ENCODE data around the gene BEAN1. TPM values are rescaled to one million over a fixed set of nuclear protein-coding genes. Genes with fewer than 3 reads are reported as not detected.

Gene BEAN1
- total RNA-seq, 1 experiment from 2014 or later: not detected

DNA sequence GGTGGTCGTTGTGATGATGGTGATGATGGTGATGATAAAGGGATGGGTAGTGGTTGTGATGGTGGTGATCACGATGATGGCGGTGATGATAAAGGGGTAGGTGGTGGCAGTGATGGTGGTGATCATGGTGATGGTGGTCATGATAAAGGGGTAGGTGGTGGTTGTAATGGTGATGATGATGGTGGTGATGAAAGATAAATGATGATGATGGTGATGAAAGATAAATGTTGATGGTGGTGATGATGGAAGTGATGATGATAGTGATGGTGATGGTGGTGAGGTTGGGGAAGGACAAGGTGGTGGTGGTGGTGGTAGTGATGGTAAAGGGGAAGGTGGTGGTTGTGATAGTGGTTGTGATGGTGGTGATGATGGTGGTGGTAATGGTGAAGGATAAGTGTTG is 46.7 kb upstream of the BEAN1 start:
- no peak for DNase-seq (ENCODE audit: low spot score)
- CTCF ChIA-PET: no interaction called here
- peaks cover 16% of the 10 kb centered on the region for H3K9me3 Mint-ChIP-seq
- no peaks in the 10 kb centered on the region for H3K27me3 Mint-ChIP-seq (ENCODE audit: low read depth)
- POLR2A ChIA-PET: no interaction called here
- H3K27ac Mint-ChIP-seq: no peak overlapping the region
- TF ChIP-seq, protein P1, sequence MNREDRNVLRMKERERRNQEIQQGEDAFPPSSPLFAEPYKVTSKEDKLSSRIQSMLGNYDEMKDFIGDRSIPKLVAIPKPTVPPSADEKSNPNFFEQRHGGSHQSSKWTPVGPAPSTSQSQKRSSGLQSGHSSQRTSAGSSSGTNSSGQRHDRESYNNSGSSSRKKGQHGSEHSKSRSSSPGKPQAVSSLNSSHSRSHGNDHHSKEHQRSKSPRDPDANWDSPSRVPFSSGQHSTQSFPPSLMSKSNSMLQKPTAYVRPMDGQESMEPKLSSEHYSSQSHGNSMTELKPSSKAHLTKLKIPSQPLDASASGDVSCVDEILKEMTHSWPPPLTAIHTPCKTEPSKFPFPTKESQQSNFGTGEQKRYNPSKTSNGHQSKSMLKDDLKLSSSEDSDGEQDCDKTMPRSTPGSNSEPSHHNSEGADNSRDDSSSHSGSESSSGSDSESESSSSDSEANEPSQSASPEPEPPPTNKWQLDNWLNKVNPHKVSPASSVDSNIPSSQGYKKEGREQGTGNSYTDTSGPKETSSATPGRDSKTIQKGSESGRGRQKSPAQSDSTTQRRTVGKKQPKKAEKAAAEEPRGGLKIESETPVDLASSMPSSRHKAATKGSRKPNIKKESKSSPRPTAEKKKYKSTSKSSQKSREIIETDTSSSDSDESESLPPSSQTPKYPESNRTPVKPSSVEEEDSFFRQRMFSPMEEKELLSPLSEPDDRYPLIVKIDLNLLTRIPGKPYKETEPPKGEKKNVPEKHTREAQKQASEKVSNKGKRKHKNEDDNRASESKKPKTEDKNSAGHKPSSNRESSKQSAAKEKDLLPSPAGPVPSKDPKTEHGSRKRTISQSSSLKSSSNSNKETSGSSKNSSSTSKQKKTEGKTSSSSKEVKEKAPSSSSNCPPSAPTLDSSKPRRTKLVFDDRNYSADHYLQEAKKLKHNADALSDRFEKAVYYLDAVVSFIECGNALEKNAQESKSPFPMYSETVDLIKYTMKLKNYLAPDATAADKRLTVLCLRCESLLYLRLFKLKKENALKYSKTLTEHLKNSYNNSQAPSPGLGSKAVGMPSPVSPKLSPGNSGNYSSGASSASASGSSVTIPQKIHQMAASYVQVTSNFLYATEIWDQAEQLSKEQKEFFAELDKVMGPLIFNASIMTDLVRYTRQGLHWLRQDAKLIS (CRISPR knock-in tag; IDR thresholded peaks at IDR 0.05; ENCODE audit: borderline replicate concordance): no peak
- TF ChIP-seq JUN (CRISPR knock-in tag; IDR thresholded peaks at IDR 0.05) (no peak), OVOL2 (CRISPR knock-in tag; IDR thresholded peaks at IDR 0.05; ENCODE audit: borderline replicate concordance) (no peak)
- peaks cover 16% of the 10 kb centered on the region for H3K4me1 Mint-ChIP-seq
- H3K36me3 Mint-ChIP-seq: no peaks in the 10 kb centered on the region
- no peak overlapping the region for H3K4me3 Mint-ChIP-seq
- no peak for ATAC-seq

GRCh38 chr16:66381585-66382170 is 45.4 kb upstream of the BEAN1 start:
- peaks cover 14% of the 10 kb centered on the region for H3K4me1 Mint-ChIP-seq
- H3K4me3 Mint-ChIP-seq: no peak overlapping the region
- peak; percentile 4 for DNase-seq (ENCODE audit: low spot score)
- ChIA-PET POLR2A (no interaction called here), CTCF (interaction anchor here (0.8 to 1.1 kb wide), 4 partner anchors 13 to 208 kb away, joined by 3 to 6 read pairs (median 3); no protein-coding TSS in a partner anchor)
- no peak overlapping the region for H3K27ac Mint-ChIP-seq
- no peak for ATAC-seq
- H3K27me3 Mint-ChIP-seq (ENCODE audit: low read depth): no peaks in the 10 kb centered on the region
- peaks cover 16% of the 10 kb centered on the region for H3K9me3 Mint-ChIP-seq
- no peaks in the 10 kb centered on the region for H3K36me3 Mint-ChIP-seq
- TF ChIP-seq PRRX2 (CRISPR knock-in tag; IDR thresholded peaks at IDR 0.05) (no peak), ZNF532 (CRISPR knock-in tag; IDR thresholded peaks at IDR 0.05; ENCODE audit: borderline replicate concordance) (no peak), JUN (CRISPR knock-in tag; IDR thresholded peaks at IDR 0.05) (no peak), CREM (CRISPR knock-in tag; IDR thresholded peaks at IDR 0.05) (no peak), MYBL2 (CRISPR knock-in tag; IDR thresholded peaks at IDR 0.05) (no peak)
- TF ChIP-seq, protein P2, sequence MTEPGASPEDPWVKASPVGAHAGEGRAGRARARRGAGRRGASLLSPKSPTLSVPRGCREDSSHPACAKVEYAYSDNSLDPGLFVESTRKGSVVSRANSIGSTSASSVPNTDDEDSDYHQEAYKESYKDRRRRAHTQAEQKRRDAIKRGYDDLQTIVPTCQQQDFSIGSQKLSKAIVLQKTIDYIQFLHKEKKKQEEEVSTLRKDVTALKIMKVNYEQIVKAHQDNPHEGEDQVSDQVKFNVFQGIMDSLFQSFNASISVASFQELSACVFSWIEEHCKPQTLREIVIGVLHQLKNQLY (CRISPR knock-in tag; IDR thresholded peaks at IDR 0.05): no peak
- TF ChIP-seq, protein P3, sequence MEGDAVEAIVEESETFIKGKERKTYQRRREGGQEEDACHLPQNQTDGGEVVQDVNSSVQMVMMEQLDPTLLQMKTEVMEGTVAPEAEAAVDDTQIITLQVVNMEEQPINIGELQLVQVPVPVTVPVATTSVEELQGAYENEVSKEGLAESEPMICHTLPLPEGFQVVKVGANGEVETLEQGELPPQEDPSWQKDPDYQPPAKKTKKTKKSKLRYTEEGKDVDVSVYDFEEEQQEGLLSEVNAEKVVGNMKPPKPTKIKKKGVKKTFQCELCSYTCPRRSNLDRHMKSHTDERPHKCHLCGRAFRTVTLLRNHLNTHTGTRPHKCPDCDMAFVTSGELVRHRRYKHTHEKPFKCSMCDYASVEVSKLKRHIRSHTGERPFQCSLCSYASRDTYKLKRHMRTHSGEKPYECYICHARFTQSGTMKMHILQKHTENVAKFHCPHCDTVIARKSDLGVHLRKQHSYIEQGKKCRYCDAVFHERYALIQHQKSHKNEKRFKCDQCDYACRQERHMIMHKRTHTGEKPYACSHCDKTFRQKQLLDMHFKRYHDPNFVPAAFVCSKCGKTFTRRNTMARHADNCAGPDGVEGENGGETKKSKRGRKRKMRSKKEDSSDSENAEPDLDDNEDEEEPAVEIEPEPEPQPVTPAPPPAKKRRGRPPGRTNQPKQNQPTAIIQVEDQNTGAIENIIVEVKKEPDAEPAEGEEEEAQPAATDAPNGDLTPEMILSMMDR (IDR thresholded peaks at IDR 0.05): no peak
- TF ChIP-seq, protein P4, sequence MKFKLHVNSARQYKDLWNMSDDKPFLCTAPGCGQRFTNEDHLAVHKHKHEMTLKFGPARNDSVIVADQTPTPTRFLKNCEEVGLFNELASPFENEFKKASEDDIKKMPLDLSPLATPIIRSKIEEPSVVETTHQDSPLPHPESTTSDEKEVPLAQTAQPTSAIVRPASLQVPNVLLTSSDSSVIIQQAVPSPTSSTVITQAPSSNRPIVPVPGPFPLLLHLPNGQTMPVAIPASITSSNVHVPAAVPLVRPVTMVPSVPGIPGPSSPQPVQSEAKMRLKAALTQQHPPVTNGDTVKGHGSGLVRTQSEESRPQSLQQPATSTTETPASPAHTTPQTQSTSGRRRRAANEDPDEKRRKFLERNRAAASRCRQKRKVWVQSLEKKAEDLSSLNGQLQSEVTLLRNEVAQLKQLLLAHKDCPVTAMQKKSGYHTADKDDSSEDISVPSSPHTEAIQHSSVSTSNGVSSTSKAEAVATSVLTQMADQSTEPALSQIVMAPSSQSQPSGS (CRISPR knock-in tag; IDR thresholded peaks at IDR 0.05; ENCODE audit: borderline replicate concordance, low read depth): no peak
- TF ChIP-seq, protein P5, sequence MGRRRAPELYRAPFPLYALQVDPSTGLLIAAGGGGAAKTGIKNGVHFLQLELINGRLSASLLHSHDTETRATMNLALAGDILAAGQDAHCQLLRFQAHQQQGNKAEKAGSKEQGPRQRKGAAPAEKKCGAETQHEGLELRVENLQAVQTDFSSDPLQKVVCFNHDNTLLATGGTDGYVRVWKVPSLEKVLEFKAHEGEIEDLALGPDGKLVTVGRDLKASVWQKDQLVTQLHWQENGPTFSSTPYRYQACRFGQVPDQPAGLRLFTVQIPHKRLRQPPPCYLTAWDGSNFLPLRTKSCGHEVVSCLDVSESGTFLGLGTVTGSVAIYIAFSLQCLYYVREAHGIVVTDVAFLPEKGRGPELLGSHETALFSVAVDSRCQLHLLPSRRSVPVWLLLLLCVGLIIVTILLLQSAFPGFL (CRISPR knock-in tag; IDR thresholded peaks at IDR 0.05; ENCODE audit: borderline replicate concordance): no peak
- TF ChIP-seq, protein P6, sequence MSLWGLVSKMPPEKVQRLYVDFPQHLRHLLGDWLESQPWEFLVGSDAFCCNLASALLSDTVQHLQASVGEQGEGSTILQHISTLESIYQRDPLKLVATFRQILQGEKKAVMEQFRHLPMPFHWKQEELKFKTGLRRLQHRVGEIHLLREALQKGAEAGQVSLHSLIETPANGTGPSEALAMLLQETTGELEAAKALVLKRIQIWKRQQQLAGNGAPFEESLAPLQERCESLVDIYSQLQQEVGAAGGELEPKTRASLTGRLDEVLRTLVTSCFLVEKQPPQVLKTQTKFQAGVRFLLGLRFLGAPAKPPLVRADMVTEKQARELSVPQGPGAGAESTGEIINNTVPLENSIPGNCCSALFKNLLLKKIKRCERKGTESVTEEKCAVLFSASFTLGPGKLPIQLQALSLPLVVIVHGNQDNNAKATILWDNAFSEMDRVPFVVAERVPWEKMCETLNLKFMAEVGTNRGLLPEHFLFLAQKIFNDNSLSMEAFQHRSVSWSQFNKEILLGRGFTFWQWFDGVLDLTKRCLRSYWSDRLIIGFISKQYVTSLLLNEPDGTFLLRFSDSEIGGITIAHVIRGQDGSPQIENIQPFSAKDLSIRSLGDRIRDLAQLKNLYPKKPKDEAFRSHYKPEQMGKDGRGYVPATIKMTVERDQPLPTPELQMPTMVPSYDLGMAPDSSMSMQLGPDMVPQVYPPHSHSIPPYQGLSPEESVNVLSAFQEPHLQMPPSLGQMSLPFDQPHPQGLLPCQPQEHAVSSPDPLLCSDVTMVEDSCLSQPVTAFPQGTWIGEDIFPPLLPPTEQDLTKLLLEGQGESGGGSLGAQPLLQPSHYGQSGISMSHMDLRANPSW (CRISPR knock-in tag; conservative IDR thresholded peaks at IDR 0.05; ENCODE audit: low read depth): no peak
- TF ChIP-seq, protein P7, sequence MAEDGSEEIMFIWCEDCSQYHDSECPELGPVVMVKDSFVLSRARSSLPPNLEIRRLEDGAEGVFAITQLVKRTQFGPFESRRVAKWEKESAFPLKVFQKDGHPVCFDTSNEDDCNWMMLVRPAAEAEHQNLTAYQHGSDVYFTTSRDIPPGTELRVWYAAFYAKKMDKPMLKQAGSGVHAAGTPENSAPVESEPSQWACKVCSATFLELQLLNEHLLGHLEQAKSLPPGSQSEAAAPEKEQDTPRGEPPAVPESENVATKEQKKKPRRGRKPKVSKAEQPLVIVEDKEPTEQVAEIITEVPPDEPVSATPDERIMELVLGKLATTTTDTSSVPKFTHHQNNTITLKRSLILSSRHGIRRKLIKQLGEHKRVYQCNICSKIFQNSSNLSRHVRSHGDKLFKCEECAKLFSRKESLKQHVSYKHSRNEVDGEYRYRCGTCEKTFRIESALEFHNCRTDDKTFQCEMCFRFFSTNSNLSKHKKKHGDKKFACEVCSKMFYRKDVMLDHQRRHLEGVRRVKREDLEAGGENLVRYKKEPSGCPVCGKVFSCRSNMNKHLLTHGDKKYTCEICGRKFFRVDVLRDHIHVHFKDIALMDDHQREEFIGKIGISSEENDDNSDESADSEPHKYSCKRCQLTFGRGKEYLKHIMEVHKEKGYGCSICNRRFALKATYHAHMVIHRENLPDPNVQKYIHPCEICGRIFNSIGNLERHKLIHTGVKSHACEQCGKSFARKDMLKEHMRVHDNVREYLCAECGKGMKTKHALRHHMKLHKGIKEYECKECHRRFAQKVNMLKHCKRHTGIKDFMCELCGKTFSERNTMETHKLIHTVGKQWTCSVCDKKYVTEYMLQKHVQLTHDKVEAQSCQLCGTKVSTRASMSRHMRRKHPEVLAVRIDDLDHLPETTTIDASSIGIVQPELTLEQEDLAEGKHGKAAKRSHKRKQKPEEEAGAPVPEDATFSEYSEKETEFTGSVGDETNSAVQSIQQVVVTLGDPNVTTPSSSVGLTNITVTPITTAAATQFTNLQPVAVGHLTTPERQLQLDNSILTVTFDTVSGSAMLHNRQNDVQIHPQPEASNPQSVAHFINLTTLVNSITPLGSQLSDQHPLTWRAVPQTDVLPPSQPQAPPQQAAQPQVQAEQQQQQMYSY (CRISPR knock-in tag; IDR thresholded peaks at IDR 0.05): no peak

Data from WTC11 (cell line).